A549 (cell line): Measurements from ENCODE around the gene ELOB.

ENCODE experiments used
- CTCF ChIP-seq: fragments of >200 bp; sonication (Bioruptor Twin); formaldehyde crosslinking; IDR thresholded peaks from 3 replicates; pipeline ENCODE4 v1.5.1; 2016
- EP300 ChIP-seq, 2 experiments: fragments of >200 bp; sonication (Bioruptor Twin); formaldehyde crosslinking; IDR thresholded peaks; 2 replicates in 1 of 2; 3 replicates in 1 of 2; pipeline ENCODE4 v1.6.1; 2016 to 2017
- HDAC2 ChIP-seq: fragments of 200-600 bp; sonication (generic); IDR thresholded peaks from 2 replicates; pipeline ENCODE4 v1.6.1; 2016
- MAX ChIP-seq: IDR thresholded peaks from 2 replicates; pipeline ENCODE4 v1.6.1; 2012
- PHF8 ChIP-seq: fragments of 200-600 bp; sonication (generic); IDR thresholded peaks from 2 replicates; pipeline ENCODE4 v1.6.1; 2016; ENCODE audit warnings: low read depth, mild to moderate bottlenecking, antibody characterized with exemption, moderate library complexity, borderline replicate concordance
- POLR2A ChIP-seq: IDR thresholded peaks from 2 replicates; pipeline ENCODE4 v1.6.1; 2012; ENCODE audit warnings: mild to moderate bottlenecking, low read length
- RFX5 ChIP-seq: fragments of 450-650 bp; IDR thresholded peaks from 2 replicates; pipeline ENCODE4 v1.7.1; 2014; ENCODE audit warnings: antibody characterized with exemption, mild to moderate bottlenecking, moderate library complexity

GRCh38 chr16:2777903-2778629 is 986 bp upstream of the ELOB start:
- TF ChIP-seq EP300 (IDR thresholded peaks at IDR 0.05) (no peak), MAX (no peak; the same call in 1 of the 2 replicates), CTCF (no peak), PHF8 (no peak), RFX5 (no peak), POLR2A (peak; percentile 11; the same call in 1 of the 2 replicates), HDAC2 (no peak)
